ENCODE data around the gene DGKB.

Gene DGKB

GRCh38 chr7:14626076-14626475 is 276.5 kb downstream of the DGKB start:
- Histone ChIP-seq H3K4me3 (ENCODE audit: low read depth in 1 of 2, low read length in 2 of 2) (no peak overlapping the region), H3K4me1 (ENCODE audit: control insufficient read depth in 1 of 2, insufficient read depth in 2 of 2, low read length in 2 of 2) (no peaks in the 10 kb centered on the region), H3K36me3 (ENCODE audit: control insufficient read depth in 1 of 2, insufficient read depth in 2 of 2, low read length in 2 of 2) (no peaks in the 10 kb centered on the region), H3K9me3 (ENCODE audit: control insufficient read depth in 1 of 2, low read length in 2 of 2) (no peaks in the 10 kb centered on the region), H3K27me3 (ENCODE audit: low read depth, low read length) (no peaks in the 10 kb centered on the region), H3K27ac (ENCODE audit: low read length) (no peak overlapping the region)

- no peaks in the 10 kb centered on the region for H3K36me3 ChIP-seq (ENCODE audit: control insufficient read depth in 1 of 2, insufficient read depth in 2 of 2, low read length in 2 of 2)
- no peak overlapping the region for H3K4me3 ChIP-seq (ENCODE audit: low read depth in 1 of 2, low read length in 2 of 2)
Observed at GRCh38 chr7:14622559-14622958, 280.0 kb downstream of the DGKB start.

GRCh38 chr7:14606101-14606500 is 296.4 kb downstream of the DGKB start:
- H3K36me3 ChIP-seq (ENCODE audit: control insufficient read depth in 1 of 2, insufficient read depth in 2 of 2, low read length in 2 of 2) = no peaks in the 10 kb centered on the region
- no peaks in the 10 kb centered on the region for H3K4me1 ChIP-seq (ENCODE audit: control insufficient read depth in 1 of 2, insufficient read depth in 2 of 2, low read length in 2 of 2)
- H3K27ac ChIP-seq (ENCODE audit: low read length) = no peak overlapping the region
- no peaks in the 10 kb centered on the region for H3K9me3 ChIP-seq (ENCODE audit: control insufficient read depth in 1 of 2, low read length in 2 of 2)
- H3K27me3 ChIP-seq (ENCODE audit: low read depth, low read length) = no peaks in the 10 kb centered on the region
- H3K4me3 ChIP-seq (ENCODE audit: low read depth in 1 of 2, low read length in 2 of 2) = no peak overlapping the region

More at GRCh38 chr7:14622559-14622958, 280.0 kb downstream of the DGKB start:
- H3K27me3 ChIP-seq (ENCODE audit: low read depth, low read length) = no peaks in the 10 kb centered on the region
- no peaks in the 10 kb centered on the region for H3K9me3 ChIP-seq (ENCODE audit: control insufficient read depth in 1 of 2, low read length in 2 of 2)
- no peak overlapping the region for H3K27ac ChIP-seq (ENCODE audit: low read length)
- no peaks in the 10 kb centered on the region for H3K4me1 ChIP-seq (ENCODE audit: control insufficient read depth in 1 of 2, insufficient read depth in 2 of 2, low read length in 2 of 2)

- no peak overlapping the region for H3K4me3 ChIP-seq (ENCODE audit: low read depth in 1 of 2, low read length in 2 of 2)
- H3K27ac ChIP-seq (ENCODE audit: low read length) = no peak overlapping the region
- no peaks in the 10 kb centered on the region for H3K27me3 ChIP-seq (ENCODE audit: low read depth, low read length)
- H3K9me3 ChIP-seq (ENCODE audit: control insufficient read depth in 1 of 2, low read length in 2 of 2) = no peaks in the 10 kb centered on the region
- no peaks in the 10 kb centered on the region for H3K36me3 ChIP-seq (ENCODE audit: control insufficient read depth in 1 of 2, insufficient read depth in 2 of 2, low read length in 2 of 2)
- H3K4me1 ChIP-seq (ENCODE audit: control insufficient read depth in 1 of 2, insufficient read depth in 2 of 2, low read length in 2 of 2) = no peaks in the 10 kb centered on the region
Observed at GRCh38 chr7:14604606-14605005, 297.9 kb downstream of the DGKB start.

GRCh38 chr7:14602851-14603250 is 299.7 kb downstream of the DGKB start:
- no peaks in the 10 kb centered on the region for H3K9me3 ChIP-seq (ENCODE audit: control insufficient read depth in 1 of 2, low read length in 2 of 2)
- H3K27me3 ChIP-seq (ENCODE audit: low read depth, low read length) = no peaks in the 10 kb centered on the region
- no peak overlapping the region for H3K27ac ChIP-seq (ENCODE audit: low read length)
- no peak overlapping the region for H3K4me3 ChIP-seq (ENCODE audit: low read depth in 1 of 2, low read length in 2 of 2)
- H3K4me1 ChIP-seq (ENCODE audit: control insufficient read depth in 1 of 2, insufficient read depth in 2 of 2, low read length in 2 of 2) = peaks cover 0 to 3% of the 10 kb centered on the region in 2 donors
- H3K36me3 ChIP-seq (ENCODE audit: control insufficient read depth in 1 of 2, insufficient read depth in 2 of 2, low read length in 2 of 2) = no peaks in the 10 kb centered on the region

- Histone ChIP-seq H3K27ac (ENCODE audit: low read length) (no peak overlapping the region), H3K36me3 (ENCODE audit: control insufficient read depth in 1 of 2, insufficient read depth in 2 of 2, low read length in 2 of 2) (no peaks in the 10 kb centered on the region), H3K27me3 (ENCODE audit: low read depth, low read length) (no peaks in the 10 kb centered on the region), H3K4me1 (ENCODE audit: control insufficient read depth in 1 of 2, insufficient read depth in 2 of 2, low read length in 2 of 2) (peaks cover 0 to 3% of the 10 kb centered on the region in 2 donors), H3K9me3 (ENCODE audit: control insufficient read depth in 1 of 2, low read length in 2 of 2) (no peaks in the 10 kb centered on the region), H3K4me3 (ENCODE audit: low read depth in 1 of 2, low read length in 2 of 2) (no peak overlapping the region)
Observed at GRCh38 chr7:14600766-14601367, 301.7 kb downstream of the DGKB start.

- Histone ChIP-seq H3K27ac (ENCODE audit: low read length) (no peak overlapping the region), H3K4me1 (ENCODE audit: control insufficient read depth in 1 of 2, insufficient read depth in 2 of 2, low read length in 2 of 2) (peaks cover 0 to 3% of the 10 kb centered on the region in 2 donors)
Observed at GRCh38 chr7:14598978-14599377, 303.6 kb downstream of the DGKB start.

GRCh38 chr7:14596421-14596820 is 306.1 kb downstream of the DGKB start:
- H3K4me3 ChIP-seq (ENCODE audit: low read depth in 1 of 2, low read length in 2 of 2) = no peak overlapping the region
- peaks cover 0 to 3% of the 10 kb centered on the region in 2 donors for H3K4me1 ChIP-seq (ENCODE audit: control insufficient read depth in 1 of 2, insufficient read depth in 2 of 2, low read length in 2 of 2)
- no peaks in the 10 kb centered on the region for H3K27me3 ChIP-seq (ENCODE audit: low read depth, low read length)
- no peaks in the 10 kb centered on the region for H3K36me3 ChIP-seq (ENCODE audit: control insufficient read depth in 1 of 2, insufficient read depth in 2 of 2, low read length in 2 of 2)
- H3K9me3 ChIP-seq (ENCODE audit: control insufficient read depth in 1 of 2, low read length in 2 of 2) = no peaks in the 10 kb centered on the region
- no peak overlapping the region for H3K27ac ChIP-seq (ENCODE audit: low read length)

More at GRCh38 chr7:14598978-14599377, 303.6 kb downstream of the DGKB start:
- Histone ChIP-seq H3K4me3 (ENCODE audit: low read depth in 1 of 2, low read length in 2 of 2) (no peak overlapping the region), H3K9me3 (ENCODE audit: control insufficient read depth in 1 of 2, low read length in 2 of 2) (no peaks in the 10 kb centered on the region), H3K36me3 (ENCODE audit: control insufficient read depth in 1 of 2, insufficient read depth in 2 of 2, low read length in 2 of 2) (no peaks in the 10 kb centered on the region), H3K27me3 (ENCODE audit: low read depth, low read length) (no peaks in the 10 kb centered on the region)

- H3K9me3 ChIP-seq (ENCODE audit: control insufficient read depth in 1 of 2, low read length in 2 of 2) = peaks cover 0 to 5% of the 10 kb centered on the region in 2 donors
- no peaks in the 10 kb centered on the region for H3K4me1 ChIP-seq (ENCODE audit: control insufficient read depth in 1 of 2, insufficient read depth in 2 of 2, low read length in 2 of 2)
- H3K36me3 ChIP-seq (ENCODE audit: control insufficient read depth in 1 of 2, insufficient read depth in 2 of 2, low read length in 2 of 2) = peaks cover 0 to 6% of the 10 kb centered on the region in 2 donors
- no peaks in the 10 kb centered on the region for H3K27me3 ChIP-seq (ENCODE audit: low read depth, low read length)
- H3K4me3 ChIP-seq (ENCODE audit: low read depth in 1 of 2, low read length in 2 of 2) = no peak overlapping the region
- H3K27ac ChIP-seq (ENCODE audit: low read length) = no peak overlapping the region
Observed at GRCh38 chr7:14590206-14590605, 312.3 kb downstream of the DGKB start.

- Histone ChIP-seq H3K4me3 (ENCODE audit: low read depth in 1 of 2, low read length in 2 of 2) (no peak overlapping the region), H3K4me1 (ENCODE audit: control insufficient read depth in 1 of 2, insufficient read depth in 2 of 2, low read length in 2 of 2) (no peaks in the 10 kb centered on the region), H3K27ac (ENCODE audit: low read length) (no peak overlapping the region), H3K36me3 (ENCODE audit: control insufficient read depth in 1 of 2, insufficient read depth in 2 of 2, low read length in 2 of 2) (peaks cover 0 to 6% of the 10 kb centered on the region in 2 donors), H3K9me3 (ENCODE audit: control insufficient read depth in 1 of 2, low read length in 2 of 2) (peaks cover 0 to 5% of the 10 kb centered on the region in 2 donors), H3K27me3 (ENCODE audit: low read depth, low read length) (no peaks in the 10 kb centered on the region)
Observed at GRCh38 chr7:14585232-14585631, 317.3 kb downstream of the DGKB start.

- H3K27ac ChIP-seq (ENCODE audit: low read length) = no peak overlapping the region
- no peaks in the 10 kb centered on the region for H3K4me1 ChIP-seq (ENCODE audit: control insufficient read depth in 1 of 2, insufficient read depth in 2 of 2, low read length in 2 of 2)
- peaks cover 0 to 5% of the 10 kb centered on the region in 2 donors for H3K9me3 ChIP-seq (ENCODE audit: control insufficient read depth in 1 of 2, low read length in 2 of 2)
- no peak overlapping the region for H3K4me3 ChIP-seq (ENCODE audit: low read depth in 1 of 2, low read length in 2 of 2)
- peaks cover 0 to 6% of the 10 kb centered on the region in 2 donors for H3K36me3 ChIP-seq (ENCODE audit: control insufficient read depth in 1 of 2, insufficient read depth in 2 of 2, low read length in 2 of 2)
- no peaks in the 10 kb centered on the region for H3K27me3 ChIP-seq (ENCODE audit: low read depth, low read length)
Observed at GRCh38 chr7:14583518-14583917, 319.0 kb downstream of the DGKB start.

- peaks cover 0 to 6% of the 10 kb centered on the region in 2 donors for H3K36me3 ChIP-seq (ENCODE audit: control insufficient read depth in 1 of 2, insufficient read depth in 2 of 2, low read length in 2 of 2)
- no peaks in the 10 kb centered on the region for H3K4me1 ChIP-seq (ENCODE audit: control insufficient read depth in 1 of 2, insufficient read depth in 2 of 2, low read length in 2 of 2)
- peaks cover 0 to 5% of the 10 kb centered on the region in 2 donors for H3K9me3 ChIP-seq (ENCODE audit: control insufficient read depth in 1 of 2, low read length in 2 of 2)
- no peak overlapping the region for H3K27ac ChIP-seq (ENCODE audit: low read length)
- H3K4me3 ChIP-seq (ENCODE audit: low read depth in 1 of 2, low read length in 2 of 2) = no peak overlapping the region
- no peaks in the 10 kb centered on the region for H3K27me3 ChIP-seq (ENCODE audit: low read depth, low read length)
Observed at GRCh38 chr7:14582010-14582409, 320.5 kb downstream of the DGKB start.

Measured in muscle layer of duodenum (tissue), 2 donors.